GM20000 (cell line): ENCODE data around the gene KSR1.
"Not testable (repeated sequence)": the region's sequence is repeated elsewhere in the genome, so short reads cannot be mapped to it uniquely, and the experiment has no call there.

Experiments used
- DNase-seq: peaks from one replicate; pipeline ENCODE4 v3.0.0; 2012; ENCODE audit warnings: low spot score
- CTCF ChIP-seq: IDR thresholded peaks from 2 replicates; pipeline ENCODE4 v1.5.1; 2012; ENCODE audit warnings: mild to moderate bottlenecking, control low read depth; ENCODE audit errors: extremely low read depth, missing control alignments

The KSR1 gene

DNA sequence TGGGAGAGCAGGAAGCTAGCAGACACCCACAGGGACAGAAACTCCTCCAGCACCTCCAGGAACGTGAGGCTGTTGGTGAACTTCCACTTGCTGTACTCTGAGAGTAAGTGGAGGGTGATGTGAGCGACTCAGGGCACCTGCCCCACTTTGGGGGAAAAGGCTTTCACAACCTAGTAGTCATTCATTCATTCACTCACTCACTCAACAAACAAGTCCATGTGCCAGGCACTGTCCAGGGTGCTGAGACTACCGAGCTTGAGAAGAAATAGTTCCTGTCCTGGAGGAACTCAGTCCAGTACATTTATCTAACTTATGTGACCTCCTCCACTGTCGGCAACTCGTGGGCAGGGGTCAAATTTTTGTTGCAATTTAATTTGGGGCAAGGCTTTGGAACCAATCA, 201.4 kb downstream of the KSR1 start:
- TF ChIP-seq CTCF: no peak
- no peak for DNase-seq

- DNase-seq: no peak
- no peak for TF ChIP-seq CTCF
Observed at GRCh38 chr17:27659683-27660082, 203.4 kb downstream of the KSR1 start.

GRCh38 chr17:27660436-27660835, 204.2 kb downstream of the KSR1 start:
- no peak for TF ChIP-seq CTCF

GRCh38 chr17:27663936-27664605, 207.8 kb downstream of the KSR1 start:
- no peak for TF ChIP-seq CTCF
- no peak for DNase-seq

More at GRCh38 chr17:27660436-27660835, 204.2 kb downstream of the KSR1 start:
- DNase-seq: no peak

DNA sequence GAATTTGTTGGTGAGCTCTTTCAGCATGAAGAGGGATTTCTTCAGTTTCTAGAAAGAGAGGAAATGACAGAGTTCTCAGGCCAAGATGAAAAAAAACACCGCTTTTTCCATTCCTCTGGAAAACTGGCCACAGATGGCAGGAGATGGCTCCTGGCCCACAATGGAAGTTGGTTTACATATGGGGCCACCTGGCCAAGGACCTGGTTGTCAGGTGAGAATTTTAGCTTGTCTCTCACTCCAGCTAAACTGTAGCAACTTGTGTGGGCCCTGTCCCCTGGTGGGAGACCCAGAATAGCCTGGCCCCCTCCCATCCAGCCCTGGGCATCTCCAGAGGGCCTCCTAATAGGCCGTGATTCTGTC, 208.3 kb downstream of the KSR1 start:
- no peak for TF ChIP-seq CTCF
- no peak for DNase-seq

DNA sequence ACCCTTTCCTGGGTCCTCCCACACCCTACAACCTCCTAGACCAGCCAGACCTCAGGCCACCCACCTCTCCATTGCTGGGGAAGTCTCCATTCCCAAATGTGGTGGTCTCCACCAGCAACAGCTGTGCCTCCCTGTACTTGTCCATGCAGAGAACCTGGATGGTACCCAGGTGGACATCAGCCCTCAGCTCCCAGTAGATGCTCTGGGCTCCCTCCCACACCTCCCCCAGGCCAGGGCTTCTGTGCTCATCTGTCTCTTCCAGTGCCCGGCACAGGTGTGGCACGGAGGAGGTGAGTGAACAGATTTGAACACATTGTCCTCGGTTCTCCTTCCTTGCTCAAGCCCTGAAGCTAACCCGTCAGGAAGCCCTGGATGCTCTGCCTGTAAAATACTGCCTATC, 209.3 kb downstream of the KSR1 start:
- no peak for DNase-seq
- no peak for TF ChIP-seq CTCF

DNA sequence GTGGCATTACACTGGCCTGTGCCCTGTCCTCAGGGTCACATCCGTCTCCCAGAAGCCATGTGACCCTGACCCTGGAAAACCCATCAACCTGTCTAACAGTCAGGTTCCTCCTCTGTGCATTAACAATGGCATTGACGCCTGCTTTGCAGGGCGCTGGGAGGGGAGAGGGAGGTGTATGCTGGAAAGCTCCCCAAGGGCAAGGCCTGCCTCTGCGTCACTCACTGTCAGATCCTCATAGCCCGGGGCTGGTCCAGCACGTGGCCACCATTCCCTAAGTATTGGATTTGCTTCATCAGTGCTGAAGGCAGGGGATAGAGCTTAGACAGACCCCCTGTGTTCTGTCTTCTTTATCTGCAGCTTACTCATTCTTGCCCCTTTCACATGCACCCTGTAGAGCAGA, 210.0 kb downstream of the KSR1 start:
- DNase-seq: not testable (repeated sequence)

DNA sequence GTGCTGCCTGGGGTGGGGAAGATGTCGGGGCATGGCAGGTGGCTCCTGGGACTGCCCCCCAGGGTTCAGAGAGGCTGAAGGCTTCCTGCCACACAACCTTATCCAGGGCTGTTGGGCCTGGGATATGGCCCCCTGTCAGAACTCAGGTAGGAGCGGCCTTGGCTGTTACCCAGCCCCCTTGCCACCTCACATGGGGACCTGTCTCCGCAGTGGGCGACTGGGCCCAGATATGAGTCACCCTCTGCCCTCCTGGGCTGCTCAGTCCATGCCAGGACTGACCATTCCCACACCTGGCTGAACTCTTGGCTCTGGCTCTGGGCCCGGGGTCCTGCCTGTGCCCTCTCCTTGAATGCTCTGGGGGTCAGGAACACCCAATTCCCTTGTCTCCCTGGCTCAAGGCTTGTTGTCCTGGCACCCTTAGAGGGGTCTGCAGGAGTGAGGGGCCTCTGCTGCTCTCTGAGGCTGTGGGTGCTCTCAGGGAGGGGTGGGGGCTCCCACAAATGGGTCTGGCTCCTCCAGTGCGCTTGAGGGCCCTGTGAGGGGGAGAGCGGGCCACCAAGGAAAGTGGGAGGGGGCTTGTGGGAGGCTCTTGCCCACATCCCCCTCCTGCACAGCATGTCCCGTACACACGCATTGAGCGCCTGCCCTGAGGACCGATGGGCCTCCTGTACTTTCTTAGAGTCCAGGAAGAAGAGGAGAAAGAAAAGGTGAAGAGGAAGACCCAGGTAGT, 210.7 kb downstream of the KSR1 start:
- DNase-seq: no peak
- no peak for TF ChIP-seq CTCF
